Endothelial cell of umbilical vein (primary cell): ENCODE results near the gene CCDC187. TPM values are rescaled to one million over a fixed set of nuclear protein-coding genes. Genes with fewer than 3 reads are reported as not detected.

Experiments used
- BruUV-seq: library from RNA; stranded (reverse); fragments of 400-500 nt; replicated peaks from 2 replicates; lab custom pipeline; 2021; lab: Mats Ljungman, UMichigan
- CTCF ChIA-PET: fragments of 300-600, 350-600 bp; sonication (Branson Sonifier 250); formaldehyde crosslinking; loops from one replicate; lab custom pipeline; 2021; ENCODE audit warnings: antibody characterized with exemption, inconsistent platforms; lab: Charles Lee
- POLR2A ChIA-PET: fragments of 300-600, 350-600 bp; sonication (Branson Sonifier 250); formaldehyde crosslinking; loops from one replicate; lab custom pipeline; 2021; ENCODE audit warnings: antibody characterized with exemption, inconsistent platforms; lab: Charles Lee
- DNase-seq: peaks from one replicate; pipeline ENCODE4 v3.0.0-alpha.2; 2011; ENCODE audit warnings: low read depth, low spot score
- FAIRE-seq: peaks from 2 replicates; lab custom pipeline; 2011; peaks lifted over from hg19 to GRCh38; lab: Jason Lieb, UNC
- H2AFZ ChIP-seq: 2 replicates; pipeline ENCODE4 v1.6.0; 2012; ENCODE audit warnings: low read depth, low read length, control low read depth, inconsistent platforms
- H3K27ac ChIP-seq: 2 replicates; pipeline ENCODE4 v1.5.1; 2011; ENCODE audit warnings: low read depth, mild to moderate bottlenecking, control low read depth, low read length, moderate library complexity; ENCODE audit not compliant: insufficient read depth
- H3K27me3 ChIP-seq, 2 experiments: 2 replicates each; pipeline versions ENCODE4 v1.6.0 to v1.6.1; 2011; ENCODE audit warnings: low read length in 2 of 2, mixed read lengths in 1 of 2; ENCODE audit not compliant: control insufficient read depth in 2 of 2, insufficient read depth in 2 of 2
- H3K36me3 ChIP-seq, 2 experiments: 2 replicates in 1 of 2; 3 replicates in 1 of 2; pipeline ENCODE4 v1.5.1; 2011; ENCODE audit warnings: low read length in 2 of 2, mild to moderate bottlenecking in 1 of 2, moderate library complexity in 1 of 2; ENCODE audit not compliant: control insufficient read depth in 2 of 2, insufficient read depth in 2 of 2; ENCODE audit errors: extremely low read depth in 1 of 2
- H3K4me1 ChIP-seq: 3 replicates; pipeline ENCODE4 v1.5.1; 2011; ENCODE audit warnings: mild to moderate bottlenecking, low read length; ENCODE audit not compliant: control insufficient read depth, insufficient read depth; ENCODE audit errors: extremely low read depth
- H3K4me2 ChIP-seq: 2 replicates; pipeline ENCODE4 v1.6.1; 2011; ENCODE audit warnings: low read length, control low read depth, mixed read lengths; ENCODE audit not compliant: insufficient read depth
- H3K4me3 ChIP-seq, 3 experiments: fragments of 200-600 bp in 1 of 3; sonication (generic), shearing (Covaris generic) in 1 of 3; replicated peaks in 1 of 3; 2 replicates each; pipeline ENCODE4 v1.5.1; 2011 to 2016; ENCODE audit warnings: control low read depth in 3 of 3, low read length in 3 of 3, mild to moderate bottlenecking in 2 of 3, inconsistent platforms in 1 of 3, low read depth in 1 of 3, moderate library complexity in 1 of 3; ENCODE audit not compliant: insufficient read depth in 1 of 3
- H3K79me2 ChIP-seq: 2 replicates; pipeline ENCODE4 v1.6.0; 2012; ENCODE audit warnings: low read length, inconsistent platforms; ENCODE audit not compliant: control insufficient read depth, insufficient read depth
- H3K9ac ChIP-seq: replicated peaks from 2 replicates; pipeline ENCODE3; 2011; ENCODE audit warnings: low read length, control low read depth; ENCODE audit not compliant: insufficient read depth; ENCODE audit errors: extremely low read depth
- H3K9me1 ChIP-seq: replicated peaks from 3 replicates; pipeline ENCODE4 v1.6.0; 2011; ENCODE audit warnings: mild to moderate bottlenecking, low read length; ENCODE audit not compliant: control insufficient read depth, insufficient read depth; ENCODE audit errors: extremely low read depth
- H3K9me3 ChIP-seq: replicated peaks from 2 replicates; pipeline ENCODE4 v1.5.1; 2012; ENCODE audit warnings: low read length, inconsistent platforms; ENCODE audit not compliant: control insufficient read depth, insufficient read depth
- H4K20me1 ChIP-seq: replicated peaks from 2 replicates; pipeline ENCODE3; 2011; ENCODE audit warnings: mild to moderate bottlenecking, low read length; ENCODE audit not compliant: control insufficient read depth, insufficient read depth; ENCODE audit errors: extremely low read depth
- EZH2 ChIP-seq: IDR thresholded peaks from 2 replicates; pipeline ENCODE4 v1.6.1; 2012; ENCODE audit warnings: borderline replicate concordance, low read depth, mild to moderate bottlenecking, moderate library complexity, low read length, inconsistent platforms; ENCODE audit not compliant: severe bottlenecking
- FOS ChIP-seq: IDR thresholded peaks from 2 replicates; pipeline ENCODE4 v1.6.1; 2011; ENCODE audit warnings: mild to moderate bottlenecking, low read length, moderate library complexity, borderline replicate concordance; ENCODE audit not compliant: insufficient read depth
- GATA2 ChIP-seq: IDR thresholded peaks from 2 replicates; pipeline ENCODE4 v1.7.0; 2011; ENCODE audit warnings: low read depth, mild to moderate bottlenecking, moderate library complexity, mixed read lengths, low read length; ENCODE audit not compliant: insufficient read length, insufficient read depth
- JUN ChIP-seq: IDR thresholded peaks from 2 replicates; pipeline ENCODE4 v1.6.1; 2011; ENCODE audit warnings: borderline replicate concordance, low read depth; ENCODE audit not compliant: insufficient read length, insufficient read depth
- MYC ChIP-seq: IDR thresholded peaks from one replicate; pipeline ENCODE4 v1.6.1; 2011; ENCODE audit warnings: mild to moderate bottlenecking, low read depth, low read length
- POLR2A ChIP-seq: IDR thresholded peaks from 2 replicates; pipeline ENCODE4 v1.6.1; 2012; ENCODE audit warnings: low read depth, mild to moderate bottlenecking, control low read depth, low read length
- POLR2AphosphoS5 ChIP-seq: IDR thresholded peaks from 2 replicates; pipeline ENCODE4 v1.6.1; 2012; ENCODE audit warnings: low read depth, mild to moderate bottlenecking, control low read depth, low read length, moderate library complexity; ENCODE audit not compliant: insufficient read depth
- dilution Hi-C: fragments of 300-500 bp; cut with MboI; formaldehyde crosslinking; loops from one replicate; pipeline ENCODE4 v1.15.0; 2019; ENCODE audit warnings: low sequenced_read_pairs; ENCODE audit not compliant: extremely low pct_ligation_motif_present
- intact Hi-C: fragments of 100-400 bp; cut with micrococcal nuclease; formaldehyde crosslinking; loops from one replicate; pipeline ENCODE4 v1.10.0; 2022
- polyA plus RNA-seq, 4 experiments: library from polyadenylated mRNA; depleted of rRNA in 3 of 4; stranded (reverse) in 3 of 4; unstranded in 1 of 4; fragments of >200 nt; gene quantifications; 2 replicates each; pipeline versions ENCODE4 v1.2.1 to v1.2.3, GENCODE V29; 2011 to 2012; ENCODE audit warnings: missing spikeins in 1 of 4
- total RNA-seq: library from RNA; stranded (reverse); gene quantifications from 2 replicates; pipeline ENCODE4 v1.2.3, GENCODE V29; 2021
- TF ChIP-seq, protein P1 (sequence below): IDR thresholded peaks from 2 replicates; pipeline ENCODE4 v1.6.1; 2011; ENCODE audit not compliant: insufficient read depth, insufficient read length
- TF ChIP-seq, protein P2 (sequence below), 2 donors: IDR thresholded peaks; 1 replicate in 1 of 2; 2 replicates in 1 of 2; pipeline ENCODE4 v1.5.1; 2011; ENCODE audit warnings: low read length in 2 of 2, mild to moderate bottlenecking in 2 of 2, moderate library complexity in 2 of 2, control low read depth in 1 of 2, inconsistent platforms in 1 of 2, low read depth in 1 of 2; ENCODE audit not compliant: insufficient read depth in 1 of 2; ENCODE audit errors: extremely low read depth in 1 of 2

CCDC187 gene
- total and polyA plus RNA-seq, 2 donors (not counting 3 experiments of a cell fraction or from before 2014, with no cell fraction given) = not detected

GRCh38 chr9:136328622-136329041 lies 24.7 kb upstream of the CCDC187 start:
- no peak overlapping the region for H2AFZ ChIP-seq
- peaks cover 20% of the 10 kb centered on the region for H3K4me1 ChIP-seq
- ChIA-PET CTCF (interaction anchor here (0.8 to 1.1 kb wide), 4 partner anchors 9 to 34 kb away, joined by 3 to 4 read pairs (median 3); no protein-coding TSS in a partner anchor), POLR2A (no interaction called here)
- peak overlapping the region; percentile 94 for H3K4me2 ChIP-seq
- peak overlapping the region; percentile 87 for H3K9ac ChIP-seq
- peak; percentile 44 for DNase-seq
- no peaks in the 10 kb centered on the region for H4K20me1 ChIP-seq
- dilution Hi-C loops (no loop called here), intact Hi-C loops (no loop called here)
- H3K36me3 ChIP-seq = no peaks in the 10 kb centered on the region
- TF ChIP-seq JUN (no peak), MYC (no peak), GATA2 (no peak), POLR2A (no peak), FOS (no peak), EZH2 (no peak), POLR2AphosphoS5 (no peak)
- TF ChIP-seq, protein P1, sequence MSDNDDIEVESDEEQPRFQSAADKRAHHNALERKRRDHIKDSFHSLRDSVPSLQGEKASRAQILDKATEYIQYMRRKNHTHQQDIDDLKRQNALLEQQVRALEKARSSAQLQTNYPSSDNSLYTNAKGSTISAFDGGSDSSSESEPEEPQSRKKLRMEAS = no peak
- TF ChIP-seq, protein P2, sequence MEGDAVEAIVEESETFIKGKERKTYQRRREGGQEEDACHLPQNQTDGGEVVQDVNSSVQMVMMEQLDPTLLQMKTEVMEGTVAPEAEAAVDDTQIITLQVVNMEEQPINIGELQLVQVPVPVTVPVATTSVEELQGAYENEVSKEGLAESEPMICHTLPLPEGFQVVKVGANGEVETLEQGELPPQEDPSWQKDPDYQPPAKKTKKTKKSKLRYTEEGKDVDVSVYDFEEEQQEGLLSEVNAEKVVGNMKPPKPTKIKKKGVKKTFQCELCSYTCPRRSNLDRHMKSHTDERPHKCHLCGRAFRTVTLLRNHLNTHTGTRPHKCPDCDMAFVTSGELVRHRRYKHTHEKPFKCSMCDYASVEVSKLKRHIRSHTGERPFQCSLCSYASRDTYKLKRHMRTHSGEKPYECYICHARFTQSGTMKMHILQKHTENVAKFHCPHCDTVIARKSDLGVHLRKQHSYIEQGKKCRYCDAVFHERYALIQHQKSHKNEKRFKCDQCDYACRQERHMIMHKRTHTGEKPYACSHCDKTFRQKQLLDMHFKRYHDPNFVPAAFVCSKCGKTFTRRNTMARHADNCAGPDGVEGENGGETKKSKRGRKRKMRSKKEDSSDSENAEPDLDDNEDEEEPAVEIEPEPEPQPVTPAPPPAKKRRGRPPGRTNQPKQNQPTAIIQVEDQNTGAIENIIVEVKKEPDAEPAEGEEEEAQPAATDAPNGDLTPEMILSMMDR (IDR thresholded peaks at IDR 0.05; ENCODE audit: extremely low read depth in 1 of 2, insufficient read depth in 1 of 2, low read depth in 1 of 2, low read length in 2 of 2) = no peak
- no peaks in the 10 kb centered on the region for H3K27me3 ChIP-seq
- H3K27ac ChIP-seq = peak overlapping the region; percentile 58
- BruUV-seq = no TSS peak
- H3K9me1 ChIP-seq = no peaks in the 10 kb centered on the region
- no peaks in the 10 kb centered on the region for H3K9me3 ChIP-seq
- peak; percentile 48 for FAIRE-seq
- peak overlapping the region; percentile 66 to 80 (median 71) for H3K4me3 ChIP-seq
- peaks cover 40% of the 10 kb centered on the region for H3K79me2 ChIP-seq
